GM10847 (cell line): ENCODE data around the gene PFKFB2.

Experiments
- POLR2A ChIP-seq: IDR thresholded peaks from 2 replicates; pipeline ENCODE4 v1.6.1; 2011; ENCODE audit not compliant: insufficient read length; ENCODE audit errors: extremely low read depth

The PFKFB2 gene

GRCh38 chr1:207088701-207089626 is 35.9 kb downstream of the PFKFB2 start, which contains the start of gene C4BPB:
Gene C4BPB (plus strand): TSS chr1:207088860. CDS start chr1:207089532, 672 bp downstream.
- no peak for TF ChIP-seq POLR2A

- TF ChIP-seq POLR2A: no peak
Observed at GRCh38 chr1:207089627-207090355, 36.7 kb downstream of the PFKFB2 start.

GRCh38 chr1:207091200-207091908 is 38.3 kb downstream of the PFKFB2 start:
- no peak for TF ChIP-seq POLR2A

GRCh38 chr1:207093944-207094343 is 40.9 kb downstream of the PFKFB2 start:
- no peak for TF ChIP-seq POLR2A

- TF ChIP-seq POLR2A: no peak
Observed at GRCh38 chr1:207097871-207098324, 44.8 kb downstream of the PFKFB2 start.

- no peak for TF ChIP-seq POLR2A
Observed at GRCh38 chr1:207101720-207102119, 48.6 kb downstream of the PFKFB2 start.

GRCh38 chr1:207102146-207102545 is 49.1 kb downstream of the PFKFB2 start:
- TF ChIP-seq POLR2A: no peak

GRCh38 chr1:207102659-207103058 is 49.6 kb downstream of the PFKFB2 start:
- TF ChIP-seq POLR2A: no peak

- no peak for TF ChIP-seq POLR2A
Observed at GRCh38 chr1:207103892-207104373, 50.9 kb downstream of the PFKFB2 start, which contains the start of gene C4BPA. Gene C4BPA (plus strand): TSS chr1:207104233. CDS start chr1:207113026, 8,793 bp downstream.

- no peak for TF ChIP-seq POLR2A
Observed at GRCh38 chr1:207109004-207109403, 55.9 kb downstream of the PFKFB2 start.

GRCh38 chr1:207112616-207113296 is 59.7 kb downstream of the PFKFB2 start:
- no peak for TF ChIP-seq POLR2A

- no peak for TF ChIP-seq POLR2A
Observed at GRCh38 chr1:207115269-207115668, 62.2 kb downstream of the PFKFB2 start.

- no peak for TF ChIP-seq POLR2A
Observed at GRCh38 chr1:207124389-207124788, 71.3 kb downstream of the PFKFB2 start.

GRCh38 chr1:207128336-207128921 is 75.4 kb downstream of the PFKFB2 start:
- TF ChIP-seq POLR2A: no peak
